Caco-2 (cell line): ENCODE data around the gene CNTNAP4. TPM values are rescaled to one million over a fixed set of nuclear protein-coding genes. Genes with fewer than 3 reads are reported as not detected.

Experiments
- BruUV-seq: library from RNA; stranded (reverse); fragments of 400-500 nt; replicated peaks from 2 replicates; lab custom pipeline; 2021; lab: Mats Ljungman, UMichigan
- CTCF ChIA-PET: fragments of 300-600 bp; sonication (Branson Sonifier 250); formaldehyde crosslinking; loops from one replicate; lab custom pipeline; 2022; ENCODE audit warnings: antibody characterized with exemption; lab: Charles Lee
- POLR2A ChIA-PET: fragments of 300-600 bp; sonication (Branson Sonifier 250); formaldehyde crosslinking; loops from one replicate; lab custom pipeline; 2022; ENCODE audit warnings: antibody characterized with exemption; lab: Charles Lee
- DNase-seq, 2 experiments: peaks; one replicate each; pipeline versions ENCODE4 v3.0.0 to v3.0.0-alpha.2; 2020 to 2022
- H3K27me3 ChIP-seq: replicated peaks from 2 replicates; pipeline ENCODE4 v1.6.0; 2011; ENCODE audit warnings: low read length; ENCODE audit not compliant: control insufficient read depth, insufficient read depth
- H3K36me3 ChIP-seq: 2 replicates; pipeline ENCODE4 v1.5.1; 2011; ENCODE audit warnings: low read length; ENCODE audit not compliant: control insufficient read depth, insufficient read depth
- H3K4me1 ChIP-seq: fragments of 250-450 bp; sonication (Bioruptor Pico); 2 replicates; pipeline ENCODE4 v1.5.1; 2020; ENCODE audit warnings: mild to moderate bottlenecking
- H3K4me3 ChIP-seq: 2 replicates; pipeline ENCODE4 v1.5.1; 2011; ENCODE audit warnings: low read depth, mild to moderate bottlenecking, control low read depth, low read length
- H3K9me3 ChIP-seq: fragments of 250-450 bp; sonication (Bioruptor Pico); 2 replicates; pipeline ENCODE4 v1.5.1; 2020; ENCODE audit warnings: mild to moderate bottlenecking, moderate library complexity
- H3K27ac Mint-ChIP-seq: one replicate; pipeline ENCODE4 v1.8.0; 2022; ENCODE audit warnings: mixed read lengths; ENCODE audit not compliant: unreplicated experiment
- H3K27me3 Mint-ChIP-seq: one replicate; pipeline ENCODE4 v1.8.0; 2022; ENCODE audit warnings: mixed read lengths; ENCODE audit not compliant: insufficient read depth, unreplicated experiment
- H3K36me3 Mint-ChIP-seq: one replicate; pipeline ENCODE4 v1.8.0; 2022; ENCODE audit warnings: mild to moderate bottlenecking, mixed read lengths; ENCODE audit not compliant: insufficient read depth, unreplicated experiment
- H3K4me1 Mint-ChIP-seq: one replicate; pipeline ENCODE4 v1.8.0; 2022; ENCODE audit warnings: low read depth, mixed read lengths; ENCODE audit not compliant: unreplicated experiment
- H3K4me3 Mint-ChIP-seq: one replicate; pipeline ENCODE4 v1.8.0; 2022; ENCODE audit warnings: mild to moderate bottlenecking, moderate library complexity, mixed read lengths; ENCODE audit not compliant: unreplicated experiment
- H3K9me3 Mint-ChIP-seq: one replicate; pipeline ENCODE4 v1.8.0; 2022; ENCODE audit warnings: mixed read lengths; ENCODE audit not compliant: unreplicated experiment
- CTCF ChIP-seq, 2 experiments: fragments of 200-600 bp in 1 of 2; IDR thresholded peaks; 1 replicate in 1 of 2; 2 replicates in 1 of 2; pipeline versions ENCODE4 v1.5.1 to v1.8.0; 2011 to 2022; ENCODE audit warnings: antibody characterized with exemption in 1 of 2, control low read depth in 1 of 2, inconsistent platforms in 1 of 2, low read depth in 1 of 2, low read length in 1 of 2, mild to moderate bottlenecking in 1 of 2, moderate library complexity in 1 of 2; ENCODE audit not compliant: insufficient read depth in 1 of 2, severe bottlenecking in 1 of 2, unreplicated experiment in 1 of 2
- intact Hi-C: fragments of 100-400 bp; cut with micrococcal nuclease; formaldehyde crosslinking; loops from one replicate; pipeline ENCODE4 v1.10.0; 2022; ENCODE audit not compliant: unreplicated experiment
- total RNA-seq: library from RNA; stranded (reverse); gene quantifications from 2 replicates; pipeline ENCODE4 v1.2.3, GENCODE V29; 2022

Gene CNTNAP4
- total RNA-seq, 1 experiment from 2014 or later: not detected

GRCh38 chr16:76370344-76370743 is 93.1 kb downstream of the CNTNAP4 start:
- POLR2A ChIA-PET: no interaction called here

GRCh38 chr16:76371441-76371840 is 94.2 kb downstream of the CNTNAP4 start:
- no TSS peak for BruUV-seq
- Histone ChIP-seq H3K4me3 (no peak overlapping the region), H3K4me1 (no peaks in the 10 kb centered on the region), H3K36me3 (no peaks in the 10 kb centered on the region), H3K9me3 (no peaks in the 10 kb centered on the region; the same call in 1 of the 2 replicates), H3K27me3 (no peaks in the 10 kb centered on the region)
- no peaks in the 10 kb centered on the region for H3K27me3 Mint-ChIP-seq
- no peak overlapping the region for H3K4me3 Mint-ChIP-seq
- POLR2A ChIA-PET: no interaction called here
- no peaks in the 10 kb centered on the region for H3K36me3 Mint-ChIP-seq
- TF ChIP-seq CTCF (IDR thresholded peaks at IDR 0.05; ENCODE audit: insufficient read depth in 1 of 2, low read depth in 1 of 2, low read length in 1 of 2, severe bottlenecking in 1 of 2, unreplicated experiment in 1 of 2): no peak
- CTCF ChIA-PET: no interaction called here
- no peaks in the 10 kb centered on the region for H3K4me1 Mint-ChIP-seq
- no peak overlapping the region for H3K27ac Mint-ChIP-seq
- no peak for DNase-seq
- intact Hi-C loops: no loop called here
- H3K9me3 Mint-ChIP-seq: peaks cover 2% of the 10 kb centered on the region

More at GRCh38 chr16:76370344-76370743, 93.1 kb downstream of the CNTNAP4 start:
- Histone ChIP-seq H3K4me1 (no peaks in the 10 kb centered on the region), H3K4me3 (no peak overlapping the region), H3K27me3 (no peaks in the 10 kb centered on the region), H3K36me3 (no peaks in the 10 kb centered on the region), H3K9me3 (no peaks in the 10 kb centered on the region; the same call in 1 of the 2 replicates)
- no peaks in the 10 kb centered on the region for H3K36me3 Mint-ChIP-seq
- H3K27me3 Mint-ChIP-seq: peaks cover 2% of the 10 kb centered on the region
- CTCF ChIA-PET: no interaction called here
- no peak overlapping the region for H3K4me3 Mint-ChIP-seq
- no peak overlapping the region for H3K27ac Mint-ChIP-seq
- TF ChIP-seq CTCF (IDR thresholded peaks at IDR 0.05; ENCODE audit: insufficient read depth in 1 of 2, low read depth in 1 of 2, low read length in 1 of 2, severe bottlenecking in 1 of 2, unreplicated experiment in 1 of 2): no peak
- intact Hi-C loops: no loop called here
- H3K4me1 Mint-ChIP-seq: no peaks in the 10 kb centered on the region
- H3K9me3 Mint-ChIP-seq: peaks cover 9% of the 10 kb centered on the region
- no peak for DNase-seq
- no TSS peak for BruUV-seq

- Mint-ChIP-seq H3K27me3 (no peaks in the 10 kb centered on the region), H3K9me3 (no peaks in the 10 kb centered on the region), H3K4me3 (no peak overlapping the region), H3K27ac (no peak overlapping the region), H3K36me3 (no peaks in the 10 kb centered on the region), H3K4me1 (no peaks in the 10 kb centered on the region)
- H3K4me1 ChIP-seq: no peaks in the 10 kb centered on the region
- no peak overlapping the region for H3K4me3 ChIP-seq
- ChIA-PET POLR2A (no interaction called here), CTCF (no interaction called here)
- DNase-seq: no peak
- intact Hi-C loops: no loop called here
- no peaks in the 10 kb centered on the region for H3K27me3 ChIP-seq
- H3K9me3 ChIP-seq: no peaks in the 10 kb centered on the region
- no peak for TF ChIP-seq CTCF (IDR thresholded peaks at IDR 0.05; ENCODE audit: insufficient read depth in 1 of 2, low read depth in 1 of 2, low read length in 1 of 2, severe bottlenecking in 1 of 2, unreplicated experiment in 1 of 2)
- no peaks in the 10 kb centered on the region for H3K36me3 ChIP-seq
- no TSS peak for BruUV-seq
Measured at GRCh38 chr16:76373998-76374397, 96.8 kb downstream of the CNTNAP4 start.
